Smooth muscle cell (in vitro differentiated cells): Measurements from ENCODE around the gene PAQR7. TPM values are rescaled to one million over a fixed set of nuclear protein-coding genes. Genes with fewer than 3 reads are reported as not detected.

Source experiments
- DNase-seq: peaks from one replicate; lab custom pipeline; 2025; ENCODE audit not compliant: unreplicated experiment; lab: John Stamatoyannopoulos, UW
- H2AFZ ChIP-seq: fragments of 200-600 bp; sonication (generic); 2 replicates; pipeline ENCODE4 v1.6.0; 2016; ENCODE audit warnings: antibody characterized with exemption, low read depth, mild to moderate bottlenecking
- H3F3A ChIP-seq: fragments of 200-600 bp; sonication (generic); 2 replicates; pipeline ENCODE4 v1.6.0; 2017; ENCODE audit warnings: antibody characterized with exemption, low read depth
- H3K27ac ChIP-seq: fragments of 200-600 bp; sonication (generic); 2 replicates; pipeline ENCODE4 v1.5.1; 2016; ENCODE audit warnings: low read depth, mild to moderate bottlenecking
- H3K27me3 ChIP-seq: fragments of 200-600 bp; sonication (generic); 2 replicates; pipeline ENCODE4 v1.6.1; 2016; ENCODE audit warnings: low read depth, mild to moderate bottlenecking
- H3K36me3 ChIP-seq: fragments of 200-600 bp; sonication (generic); 2 replicates; pipeline ENCODE4 v1.5.1; 2016; ENCODE audit warnings: low read depth
- H3K4me1 ChIP-seq: fragments of 200-600 bp; sonication (generic); 2 replicates; pipeline ENCODE4 v1.5.1; 2016; ENCODE audit warnings: low read depth
- H3K4me2 ChIP-seq: fragments of 200-600 bp; sonication (generic); 2 replicates; pipeline ENCODE4 v1.6.0; 2016; ENCODE audit warnings: mild to moderate bottlenecking
- H3K4me3 ChIP-seq: fragments of 200-600 bp; sonication (generic); 2 replicates; pipeline ENCODE4 v1.5.1; 2016; ENCODE audit warnings: mild to moderate bottlenecking
- H3K79me2 ChIP-seq: fragments of 200-600 bp; sonication (generic); 2 replicates; pipeline ENCODE4 v1.6.0; 2016; ENCODE audit warnings: low read depth, mild to moderate bottlenecking
- H3K9ac ChIP-seq: fragments of 200-600 bp; sonication (generic); 2 replicates; pipeline ENCODE4 v1.6.0; 2016; ENCODE audit warnings: low read depth
- H3K9me3 ChIP-seq: fragments of 200-600 bp; sonication (generic); replicated peaks from 2 replicates; pipeline ENCODE4 v1.5.1; 2016; ENCODE audit warnings: low read depth
- H4K20me1 ChIP-seq: fragments of 200-600 bp; sonication (generic); 2 replicates; pipeline ENCODE4 v1.6.0; 2016; ENCODE audit warnings: low read depth
- CTCF ChIP-seq: fragments of 200-600 bp; sonication (generic); IDR thresholded peaks from 2 replicates; pipeline ENCODE4 v1.5.1; 2017; ENCODE audit warnings: borderline replicate concordance, mild to moderate bottlenecking, antibody characterized with exemption; ENCODE audit not compliant: insufficient read depth, poor library complexity, severe bottlenecking
- WGBS: methylation state at CpG from one replicate; pipeline ENCODE4 v1.1.7; 2016; ENCODE audit warnings: low lambda C conversion rate; 5-methylcytosine and 5-hydroxymethylcytosine counted together
- polyA plus RNA-seq: library from polyadenylated mRNA; unstranded; fragments of >200 nt; fragmentation: Nextera tagmentation; extraction: Ambion mirVana; gene quantifications from 2 replicates; pipeline ENCODE4 v1.2.1, GENCODE V29; 2016
- total RNA-seq: library from RNA; depleted of rRNA; stranded (reverse); fragments of >200 nt; gene quantifications from 2 replicates; pipeline ENCODE4 v1.2.3, GENCODE V29; 2014

PAQR7 gene
- total and polyA plus RNA-seq, 2 experiments from 2014 or later, result 2.9 to 10.0 TPM

GRCh38 chr1:25888426-25888987 is 13.0 kb upstream of the PAQR7 start:
- H3K79me2 ChIP-seq, result no peaks in the 10 kb centered on the region
- H3K4me2 ChIP-seq, result no peak overlapping the region
- H3K9ac ChIP-seq, result no peak overlapping the region
- H3K4me3 ChIP-seq, result no peak overlapping the region
- H3F3A ChIP-seq, result peaks cover 5% of the 10 kb centered on the region
- H3K9me3 ChIP-seq, result no peaks in the 10 kb centered on the region
- H3K36me3 ChIP-seq, result no peaks in the 10 kb centered on the region
- H3K27ac ChIP-seq, result peak overlapping the region; percentile 88
- no peaks in the 10 kb centered on the region for H3K27me3 ChIP-seq
- no peaks in the 10 kb centered on the region for H4K20me1 ChIP-seq
- no peak overlapping the region for H2AFZ ChIP-seq
- no peak for TF ChIP-seq CTCF
- no peak for DNase-seq
- peaks cover 27% of the 10 kb centered on the region for H3K4me1 ChIP-seq
- 85% methylated on average over 7 of the region's 7 CpGs for WGBS

GRCh38 chr1:25885602-25886001 is 10.1 kb upstream of the PAQR7 start:
- Histone ChIP-seq H3K9me3 (no peaks in the 10 kb centered on the region), H2AFZ (no peak overlapping the region), H3K9ac (no peak overlapping the region), H3K27me3 (no peaks in the 10 kb centered on the region), H3K27ac (no peak overlapping the region), H3K79me2 (no peaks in the 10 kb centered on the region), H3K36me3 (no peaks in the 10 kb centered on the region), H4K20me1 (no peaks in the 10 kb centered on the region), H3K4me3 (no peak overlapping the region), H3F3A (no peaks in the 10 kb centered on the region), H3K4me1 (peaks cover 8% of the 10 kb centered on the region), H3K4me2 (no peak overlapping the region)
- TF ChIP-seq CTCF, result no peak
- WGBS, result 91% methylated on average over 1 of the region's 1 CpG
- no peak for DNase-seq

- Histone ChIP-seq H3K36me3 (no peaks in the 10 kb centered on the region), H3K79me2 (no peaks in the 10 kb centered on the region), H3K4me3 (no peak overlapping the region), H3F3A (peaks cover 8% of the 10 kb centered on the region), H3K27ac (no peak overlapping the region), H3K4me2 (no peak overlapping the region), H3K27me3 (no peaks in the 10 kb centered on the region), H3K9me3 (no peaks in the 10 kb centered on the region), H3K9ac (no peak overlapping the region), H3K4me1 (no peaks in the 10 kb centered on the region), H4K20me1 (no peaks in the 10 kb centered on the region), H2AFZ (no peak overlapping the region)
- no peak for TF ChIP-seq CTCF
- no peak for DNase-seq
- 91% methylated on average over 11 of the region's 11 CpGs for WGBS
Measured at GRCh38 chr1:25881266-25881665, 5.8 kb upstream of the PAQR7 start.

- DNase-seq, result no peak
- no peak overlapping the region for H3K27ac ChIP-seq
Measured at GRCh38 chr1:25880518-25880917, 5.0 kb upstream of the PAQR7 start.

More at GRCh38 chr1:25880518-25880917, 5.0 kb upstream of the PAQR7 start:
- peaks cover 15% of the 10 kb centered on the region for H3F3A ChIP-seq
- no peak overlapping the region for H3K4me2 ChIP-seq
- no peak overlapping the region for H3K4me3 ChIP-seq
- H2AFZ ChIP-seq, result no peak overlapping the region
- 96% methylated on average over 5 of the region's 5 CpGs for WGBS
- H3K9ac ChIP-seq, result no peak overlapping the region
- no peaks in the 10 kb centered on the region for H3K79me2 ChIP-seq
- TF ChIP-seq CTCF, result no peak
- no peaks in the 10 kb centered on the region for H4K20me1 ChIP-seq
- H3K27me3 ChIP-seq, result no peaks in the 10 kb centered on the region
- no peaks in the 10 kb centered on the region for H3K36me3 ChIP-seq
- no peaks in the 10 kb centered on the region for H3K9me3 ChIP-seq
- H3K4me1 ChIP-seq, result peaks cover 5% of the 10 kb centered on the region
